Measurements from ENCODE around the gene NEDD9. TPM values are rescaled to one million over a fixed set of nuclear protein-coding genes. Genes with fewer than 3 reads are reported as not detected.

Gene NEDD9
- total RNA-seq, 1 experiment from 2014 or later: 11.5 TPM

GRCh38 chr6:11181478-11182136 is 50.9 kb downstream of the NEDD9 start:
- DNase-seq (ENCODE audit: low read depth): no peak

DNA sequence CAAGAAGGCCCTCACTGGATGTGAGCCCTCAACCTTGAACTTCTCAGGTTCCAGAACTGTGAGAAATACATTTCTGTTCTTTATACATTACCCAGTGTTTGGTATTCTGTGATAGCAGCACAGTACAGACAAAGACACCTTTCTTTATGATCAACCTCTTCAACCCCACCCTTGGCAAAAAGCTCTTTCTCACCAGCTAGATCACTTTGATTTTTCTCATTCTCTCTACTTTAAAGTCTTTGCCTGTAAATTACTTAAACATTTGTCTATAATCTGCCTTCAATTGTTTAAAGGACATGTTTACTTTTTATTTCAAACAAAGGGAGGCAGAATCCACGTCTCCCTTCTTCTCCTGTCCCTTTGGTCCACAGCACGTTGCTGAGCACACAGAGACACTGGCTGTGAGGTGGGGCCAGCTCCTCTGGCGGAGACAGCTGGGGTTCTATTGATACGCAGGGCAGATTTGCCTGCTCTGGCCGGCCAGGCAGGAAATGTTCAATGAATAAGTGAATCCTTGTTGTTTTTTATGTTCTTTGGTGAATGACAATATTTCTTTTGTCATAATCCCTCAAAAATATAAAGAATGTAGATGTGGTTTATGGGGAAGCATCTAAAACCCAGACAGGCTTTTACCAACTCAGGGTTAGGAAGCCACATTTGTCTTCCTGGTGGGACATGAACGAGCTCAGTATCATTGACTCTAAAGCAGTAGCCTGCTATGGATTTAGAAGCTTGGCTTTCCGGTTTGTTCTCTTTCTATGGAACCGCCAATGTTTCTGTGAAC is 52.9 kb downstream of the NEDD9 start:
- peak; percentile 37 for DNase-seq (ENCODE audit: low read depth)

- no peak for DNase-seq (ENCODE audit: low read depth)
Measured at GRCh38 chr6:11179088-11179418, 53.4 kb downstream of the NEDD9 start.

GRCh38 chr6:11177271-11177670 is 55.2 kb downstream of the NEDD9 start:
- DNase-seq (ENCODE audit: low read depth): no peak

DNA sequence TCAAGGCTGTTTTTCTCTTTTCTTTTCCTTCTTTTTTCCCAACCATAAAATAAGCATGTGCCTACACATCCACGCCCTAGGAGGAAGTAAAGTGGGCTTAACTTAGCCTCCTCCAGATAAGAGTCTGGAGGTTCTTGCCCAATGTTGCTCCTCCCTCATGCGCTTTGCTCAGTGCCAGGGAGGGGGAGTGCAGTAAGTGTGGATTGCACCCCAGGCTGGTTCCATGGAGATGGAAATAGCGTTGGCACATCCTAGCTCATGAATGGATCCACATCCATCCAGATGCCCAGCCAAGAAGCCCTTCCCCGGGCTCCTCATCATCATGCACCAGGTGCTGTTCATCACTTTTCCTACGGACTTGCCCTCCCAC is 58.2 kb downstream of the NEDD9 start:
- DNase-seq (ENCODE audit: low read depth): no peak

- peak; percentile 48 for DNase-seq (ENCODE audit: low read depth)
Measured at GRCh38 chr6:11172501-11173327, 59.8 kb downstream of the NEDD9 start.

DNA sequence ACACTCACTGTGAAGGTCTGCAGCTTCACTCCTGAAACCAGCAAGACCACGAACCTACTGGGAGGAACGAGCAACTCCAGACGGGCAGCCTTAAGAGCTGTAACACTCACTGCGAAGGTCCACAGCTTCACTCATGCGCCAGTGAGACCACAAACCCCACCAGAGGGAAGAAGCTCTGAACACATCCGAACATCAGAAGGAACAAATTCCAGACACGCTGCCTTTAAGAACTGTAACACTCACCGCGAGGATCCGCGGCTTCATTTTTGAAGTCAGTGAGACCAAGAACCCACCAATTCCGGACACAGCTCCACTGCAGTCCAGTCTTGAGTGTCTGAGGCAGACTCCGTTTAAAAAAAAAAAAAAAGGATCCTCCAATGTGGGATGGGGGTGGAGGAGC is 60.5 kb downstream of the NEDD9 start:
- DNase-seq (ENCODE audit: low read depth): no peak

DNA sequence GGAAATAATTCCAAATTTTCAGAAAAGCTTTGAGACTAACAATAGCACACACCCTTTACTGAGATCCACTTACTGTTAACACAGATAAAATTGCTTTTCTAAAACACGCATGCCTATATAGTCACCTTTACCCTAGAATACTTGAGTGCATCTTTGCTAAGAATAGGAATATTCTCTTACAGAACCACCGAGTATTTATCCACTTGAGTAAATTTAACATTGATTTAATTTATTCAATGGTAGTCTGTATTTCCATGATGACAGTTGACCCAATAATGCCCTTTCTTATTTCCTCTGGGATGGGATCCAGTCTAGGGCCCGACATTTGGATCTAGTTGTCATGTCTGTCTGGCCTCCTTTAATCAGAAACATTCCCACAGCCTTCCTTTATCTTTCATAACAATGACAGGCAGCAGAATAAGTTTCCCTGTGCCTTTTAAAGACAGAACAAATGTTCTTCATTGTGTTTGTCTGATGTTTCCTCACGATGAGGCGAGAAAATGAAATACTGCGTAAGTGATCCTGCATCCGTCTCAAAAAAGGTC is 64.3 kb downstream of the NEDD9 start:
- no peak for DNase-seq (ENCODE audit: low read depth)

- no peak for DNase-seq (ENCODE audit: low read depth)
Measured at GRCh38 chr6:11166948-11167347, 65.5 kb downstream of the NEDD9 start.

- DNase-seq (ENCODE audit: low read depth): no peak
Measured at GRCh38 chr6:11164717-11165646, 67.5 kb downstream of the NEDD9 start.

DNA sequence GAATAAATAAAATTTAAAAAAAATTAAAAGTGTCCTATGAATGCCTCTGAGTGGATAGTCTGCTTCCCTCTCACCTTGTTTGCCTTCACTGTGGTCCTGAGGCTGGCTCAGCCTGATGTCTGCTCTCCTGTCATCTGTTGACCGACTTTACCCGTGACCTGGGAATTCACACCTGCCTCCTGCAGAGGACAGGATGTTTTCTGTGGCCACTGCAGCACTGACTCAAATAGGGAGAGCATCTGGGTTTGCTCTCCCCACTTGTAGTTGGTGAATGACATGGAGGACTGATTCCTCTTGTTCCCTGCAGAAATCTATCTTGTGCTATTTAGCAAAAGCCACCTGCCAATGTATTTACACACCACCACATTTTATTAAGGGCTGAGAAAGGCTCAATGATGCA is 68.5 kb downstream of the NEDD9 start:
- DNase-seq (ENCODE audit: low read depth): no peak

DNA sequence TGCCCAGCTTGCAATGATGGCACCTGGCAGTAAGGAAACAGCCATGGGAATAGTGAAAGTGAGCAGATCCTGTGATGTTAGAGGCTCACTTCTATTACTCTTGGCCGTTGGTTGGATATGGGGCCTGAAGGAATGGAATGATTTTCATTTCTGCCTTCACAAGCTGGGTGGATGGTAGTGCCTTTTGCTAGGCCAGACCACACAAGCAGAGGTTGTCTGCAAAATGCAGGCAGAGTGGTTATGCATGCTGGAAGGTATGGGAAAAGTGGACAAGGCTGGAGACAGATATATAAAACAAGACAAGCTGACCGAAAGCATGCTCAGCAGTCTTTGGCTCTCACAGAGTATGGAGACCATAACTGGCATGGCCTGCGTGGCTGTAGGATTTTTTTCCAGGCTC is 70.2 kb downstream of the NEDD9 start:
- DNase-seq (ENCODE audit: low read depth): no peak

DNA sequence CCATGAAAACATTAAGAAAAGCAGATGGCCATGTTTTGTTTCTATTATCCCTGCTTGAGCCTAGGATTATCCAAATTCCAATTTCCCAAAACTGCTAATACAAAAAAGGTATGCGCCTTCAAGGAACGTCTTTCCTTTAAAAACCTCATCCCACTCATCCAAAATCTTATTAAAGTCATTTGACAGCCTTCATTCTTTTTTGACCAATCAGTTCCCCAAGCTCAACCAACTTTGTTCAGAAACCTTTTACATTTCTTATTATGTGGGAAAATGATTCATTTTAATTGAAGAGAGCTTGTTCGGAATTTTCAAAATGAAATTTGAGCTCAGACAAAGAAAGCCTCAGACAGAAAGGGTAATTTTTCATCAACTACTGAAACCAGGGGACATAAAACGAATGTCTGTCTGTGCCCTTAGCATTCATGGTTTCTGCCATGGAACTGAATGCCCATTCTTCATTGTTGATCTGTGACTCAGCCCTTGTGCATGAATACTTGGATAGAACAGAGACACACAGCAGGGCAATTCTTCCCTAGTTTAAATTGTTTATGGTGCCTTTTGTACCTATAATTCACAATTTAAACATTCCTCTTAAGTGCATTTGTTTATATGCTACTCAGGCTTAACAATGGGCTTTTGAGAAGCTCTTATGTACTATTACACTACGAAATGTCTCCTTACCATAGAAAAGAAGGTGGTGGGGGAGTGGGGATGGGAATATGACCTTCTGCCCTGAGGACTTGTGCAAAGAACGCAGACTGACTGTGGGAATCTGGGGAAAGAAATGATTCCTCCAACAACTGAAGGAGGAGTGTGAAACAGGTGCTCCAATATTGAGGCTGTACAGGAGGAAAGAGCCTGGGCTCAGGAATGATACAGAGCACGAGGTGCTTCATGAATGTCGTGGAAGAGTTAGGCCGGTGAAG is 71.2 kb downstream of the NEDD9 start:
- DNase-seq (ENCODE audit: low read depth): peak; percentile 71

DNA sequence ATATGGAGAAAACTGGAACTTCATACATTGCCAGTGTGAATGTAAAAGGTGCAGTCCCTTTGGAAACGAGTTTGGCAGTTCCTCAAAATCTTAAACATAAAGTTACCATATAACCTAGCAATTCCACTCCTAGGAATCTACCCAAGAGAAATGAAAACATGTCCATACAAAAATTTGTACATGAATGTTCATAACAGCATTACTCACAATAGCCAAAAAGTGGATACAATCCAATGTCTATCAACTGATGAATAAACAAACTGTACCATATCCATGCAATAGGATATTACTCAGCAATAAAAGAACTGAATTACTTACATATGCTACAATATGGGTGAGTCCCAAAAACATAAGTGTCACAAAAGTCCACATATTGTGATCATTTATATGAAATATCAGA is 72.3 kb downstream of the NEDD9 start:
- no peak for DNase-seq (ENCODE audit: low read depth)

GRCh38 chr6:11155589-11155988 is 76.9 kb downstream of the NEDD9 start:
- DNase-seq (ENCODE audit: low read depth): no peak

DNA sequence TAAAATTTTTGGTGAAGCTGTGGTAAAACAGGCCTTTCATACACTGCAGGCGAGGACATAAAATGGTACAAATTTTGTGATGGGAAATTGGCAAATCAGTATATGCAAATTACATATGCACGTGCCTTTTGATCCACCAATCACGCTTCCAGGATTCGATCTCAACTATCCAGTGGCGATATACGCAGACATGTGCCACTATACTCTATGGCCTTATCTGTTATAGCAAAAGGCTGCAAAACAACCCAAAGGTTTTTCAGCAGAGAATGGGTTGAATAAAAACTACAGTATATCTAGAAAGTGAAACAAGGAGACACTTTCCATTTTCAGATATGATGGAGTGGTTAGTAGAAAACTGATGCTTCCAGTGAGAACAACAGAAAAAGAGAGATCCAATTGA is 79.0 kb downstream of the NEDD9 start:
- DNase-seq (ENCODE audit: low read depth): no peak

DNA sequence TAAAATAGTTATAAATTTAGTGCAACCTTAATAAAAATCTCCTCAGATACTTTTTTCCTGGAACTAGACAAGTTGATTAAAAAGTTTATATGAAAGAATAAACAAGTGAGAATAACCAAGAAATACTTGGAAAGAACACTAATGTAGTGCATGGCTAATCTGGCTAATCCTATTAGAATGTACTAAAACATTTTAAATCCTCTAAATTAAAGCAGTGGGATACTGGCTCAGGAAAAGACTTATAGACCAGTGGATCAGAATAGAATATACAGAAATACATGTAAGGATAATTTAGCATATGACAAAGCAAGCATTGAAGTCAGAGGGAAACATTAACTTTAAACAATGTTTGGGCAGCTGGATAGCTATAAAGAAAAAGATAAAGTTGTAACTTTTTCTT is 79.9 kb downstream of the NEDD9 start:
- no peak for DNase-seq (ENCODE audit: low read depth)

GRCh38 chr6:11151488-11151887 is 81.0 kb downstream of the NEDD9 start:
- DNase-seq (ENCODE audit: low read depth): no peak

DNA sequence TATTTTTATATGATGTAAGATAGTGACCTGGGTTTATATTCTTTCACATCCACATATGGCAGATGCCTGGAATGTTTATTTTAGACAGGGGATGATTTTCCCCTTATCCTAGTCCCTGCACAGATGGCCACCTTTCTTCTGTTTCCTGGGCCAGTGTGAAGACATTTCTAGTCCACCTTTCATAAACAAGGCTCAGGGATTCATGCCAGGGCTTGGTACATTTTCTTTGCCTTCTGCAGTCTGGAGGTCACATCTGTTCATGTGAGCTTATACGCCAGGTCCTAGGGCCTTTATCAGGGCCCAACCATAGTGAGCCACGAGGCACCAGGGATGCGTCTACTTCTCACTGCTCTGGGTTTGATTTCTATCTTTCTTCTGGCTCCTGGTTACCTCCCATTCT is 82.9 kb downstream of the NEDD9 start:
- no peak for DNase-seq (ENCODE audit: low read depth)

GRCh38 chr6:11146117-11146826 is 86.2 kb downstream of the NEDD9 start:
- no peak for DNase-seq (ENCODE audit: low read depth)

Data from RPMI7951 (cell line).